Suprapubic skin (tissue), 3 donors: ENCODE measurements around the gene BCAS1.

Experiments
- EP300 ChIP-seq: sonication (generic); formaldehyde crosslinking; IDR thresholded peaks from one replicate; pipeline ENCODE4 v1.6.1; 2017; ENCODE audit warnings: antibody characterized with exemption
- POLR2A ChIP-seq, 2 donors: fragments of 450-650 bp; IDR thresholded peaks; one replicate each; pipeline ENCODE4 v1.6.1; 2017; ENCODE audit warnings: antibody characterized with exemption in 2 of 2, mild to moderate bottlenecking in 2 of 2, moderate library complexity in 2 of 2
- TF ChIP-seq, protein P1 (sequence below), 2 donors: fragments of 200-600 bp in 1 of 2; fragments of 450-650 bp in 1 of 2; sonication (generic) in 1 of 2; IDR thresholded peaks; one replicate each; pipeline ENCODE4 v1.5.1; 2016 to 2019; ENCODE audit warnings: antibody characterized with exemption in 2 of 2, mild to moderate bottlenecking in 1 of 2, moderate library complexity in 1 of 2

DNA sequence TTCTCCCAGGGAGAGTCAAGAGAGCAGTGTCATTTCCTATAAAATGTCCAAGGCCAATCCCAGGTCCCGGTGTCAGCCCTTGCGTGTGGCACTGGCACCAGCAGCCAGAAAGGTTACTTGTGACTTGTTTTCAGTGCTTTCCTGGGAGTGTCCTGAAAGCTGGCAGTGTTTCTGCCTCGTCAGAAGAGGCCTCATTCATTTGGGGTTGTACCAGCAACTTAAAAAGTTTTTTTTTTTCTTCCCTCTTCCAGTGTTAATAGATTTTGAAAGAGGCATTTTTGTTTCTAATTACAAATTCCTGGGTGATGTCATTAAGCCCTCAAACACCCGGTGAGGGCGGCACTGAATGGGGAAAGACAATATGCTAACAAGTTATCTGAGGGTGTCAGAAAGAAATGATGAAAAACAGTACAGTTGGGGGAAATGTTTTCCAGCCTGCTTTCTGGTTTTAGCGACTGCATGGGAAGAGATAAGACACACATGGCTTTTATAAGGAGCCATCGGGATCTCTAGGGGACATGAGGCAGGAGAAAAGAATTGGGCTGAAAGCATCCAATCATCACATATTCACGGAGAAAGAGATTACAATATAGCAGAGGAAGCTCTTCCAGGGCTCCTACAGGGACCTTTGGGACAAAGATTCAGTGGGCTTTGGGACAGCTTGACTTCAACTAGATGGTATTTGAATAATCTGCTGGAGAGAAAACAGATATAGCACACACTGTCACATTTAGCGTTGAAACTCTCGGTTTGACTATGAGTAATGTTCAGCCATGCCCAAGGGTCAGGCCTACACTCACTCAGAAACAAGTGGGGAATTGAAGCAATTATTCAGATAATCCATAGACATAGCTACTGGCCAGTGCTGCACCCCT lies 153.0 kb downstream of the BCAS1 start:
- peak in 1 of 2 donors; percentile 34 for TF ChIP-seq POLR2A (IDR thresholded peaks at IDR 0.05)
- TF ChIP-seq, protein P1, sequence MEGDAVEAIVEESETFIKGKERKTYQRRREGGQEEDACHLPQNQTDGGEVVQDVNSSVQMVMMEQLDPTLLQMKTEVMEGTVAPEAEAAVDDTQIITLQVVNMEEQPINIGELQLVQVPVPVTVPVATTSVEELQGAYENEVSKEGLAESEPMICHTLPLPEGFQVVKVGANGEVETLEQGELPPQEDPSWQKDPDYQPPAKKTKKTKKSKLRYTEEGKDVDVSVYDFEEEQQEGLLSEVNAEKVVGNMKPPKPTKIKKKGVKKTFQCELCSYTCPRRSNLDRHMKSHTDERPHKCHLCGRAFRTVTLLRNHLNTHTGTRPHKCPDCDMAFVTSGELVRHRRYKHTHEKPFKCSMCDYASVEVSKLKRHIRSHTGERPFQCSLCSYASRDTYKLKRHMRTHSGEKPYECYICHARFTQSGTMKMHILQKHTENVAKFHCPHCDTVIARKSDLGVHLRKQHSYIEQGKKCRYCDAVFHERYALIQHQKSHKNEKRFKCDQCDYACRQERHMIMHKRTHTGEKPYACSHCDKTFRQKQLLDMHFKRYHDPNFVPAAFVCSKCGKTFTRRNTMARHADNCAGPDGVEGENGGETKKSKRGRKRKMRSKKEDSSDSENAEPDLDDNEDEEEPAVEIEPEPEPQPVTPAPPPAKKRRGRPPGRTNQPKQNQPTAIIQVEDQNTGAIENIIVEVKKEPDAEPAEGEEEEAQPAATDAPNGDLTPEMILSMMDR (IDR thresholded peaks at IDR 0.05): no peak
- TF ChIP-seq EP300: no peak
